LNCAP (cell line): Measurements from ENCODE around the gene NHLRC4.
A peak's percentile ranks its signal among the peaks of the same experiment; 100 is the strongest.

ENCODE experiments used
- CTCF ChIP-seq: fragments of 450-650 bp; IDR thresholded peaks from 2 replicates; pipeline ENCODE4 v1.5.1; 2017; ENCODE audit warnings: mild to moderate bottlenecking

Gene NHLRC4

DNA sequence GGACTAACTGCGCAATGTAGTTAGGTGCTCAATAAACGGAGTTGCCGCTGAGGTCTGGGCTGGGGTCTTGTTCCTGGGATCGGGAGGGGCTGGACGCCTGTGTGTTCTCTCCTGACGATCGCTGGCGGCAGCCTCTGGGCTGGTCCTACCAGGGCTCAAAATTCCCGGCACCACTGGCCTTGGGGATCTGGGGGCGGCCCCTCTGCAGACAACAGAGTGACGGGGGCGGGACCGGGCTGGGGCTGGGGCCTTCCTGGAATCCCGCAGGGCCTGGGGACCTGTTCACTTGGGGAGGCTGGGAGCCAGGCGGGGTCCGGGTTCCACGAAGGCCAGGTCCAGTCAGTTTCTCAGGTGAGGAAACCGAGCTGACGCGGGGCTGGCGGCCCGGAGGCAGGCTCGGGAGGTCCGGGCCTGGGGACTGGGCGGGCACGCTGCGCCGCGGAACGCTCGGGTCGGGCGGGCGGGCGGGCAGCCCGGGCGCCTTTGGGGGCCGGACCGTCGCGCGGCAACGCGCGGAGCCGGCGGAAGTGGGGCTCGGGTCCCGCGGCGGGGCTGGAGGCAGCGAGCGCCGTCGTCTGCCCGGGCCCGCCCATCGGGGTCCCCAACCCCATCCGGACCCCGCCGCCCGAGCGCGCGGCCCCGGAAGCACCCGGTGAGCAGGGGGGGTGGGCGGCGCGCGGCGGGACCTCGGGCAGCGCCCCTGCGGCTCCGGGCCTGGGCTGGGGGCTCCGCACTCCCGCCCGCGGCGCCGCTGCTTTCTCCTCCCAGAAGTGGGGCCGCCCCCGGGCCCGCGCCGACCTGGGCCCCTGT lies 2.8 kb downstream of the NHLRC4 start, which contains the start of gene PIGQ:
Gene PIGQ (plus strand): TSS at position 524 of the 810 bp plus-strand sequence. CDS start 4,107 bp downstream, outside the sequence.
- TF ChIP-seq CTCF: no peak

DNA sequence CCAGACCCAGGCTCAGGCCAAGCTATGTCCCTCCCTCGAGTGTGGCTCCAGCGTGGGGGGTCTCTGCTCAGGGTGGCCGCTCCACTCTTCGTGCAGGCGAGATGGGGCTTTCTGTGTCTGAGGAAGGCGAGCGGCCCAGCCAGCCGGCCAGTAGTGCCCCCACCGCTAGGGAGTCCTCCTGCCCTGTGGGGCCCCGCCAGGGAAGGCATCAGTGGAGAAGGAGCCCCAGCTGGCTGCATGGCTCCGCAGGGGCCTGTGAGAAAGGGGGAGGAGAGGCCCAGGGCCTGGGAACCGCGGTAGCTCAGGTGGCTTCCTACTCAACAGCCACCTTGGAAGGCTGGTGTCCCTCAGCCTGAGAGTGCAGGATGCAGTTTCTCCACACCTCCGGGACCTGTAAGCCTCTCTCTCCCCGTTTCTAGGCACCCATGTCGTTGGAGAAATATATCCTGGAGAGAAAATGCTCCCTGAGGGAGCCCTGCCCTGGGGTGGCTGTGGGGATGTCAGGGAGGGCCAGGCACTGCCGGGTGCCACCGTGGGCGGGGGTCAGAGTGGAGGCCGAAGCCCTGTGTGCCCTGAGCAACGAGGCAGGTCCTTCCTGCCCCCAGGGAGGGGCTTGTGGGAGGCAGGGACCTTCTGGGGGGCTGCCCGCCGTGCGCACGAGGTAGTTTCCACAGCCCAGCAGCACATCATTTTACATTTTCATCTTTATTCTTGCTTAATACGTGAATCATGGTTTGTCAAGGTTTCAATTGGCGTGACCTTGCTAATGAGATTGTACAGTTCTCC lies 6.3 kb downstream of the NHLRC4 start:
- TF ChIP-seq CTCF: no peak

- no peak for TF ChIP-seq CTCF
These were observed 7.4 kb downstream of the NHLRC4 start for GRCh38 chr16:574021-574760.

GRCh38 chr16:575354-576196 lies 8.8 kb downstream of the NHLRC4 start:
- TF ChIP-seq CTCF: no peak

- no peak for TF ChIP-seq CTCF
These were observed 9.5 kb downstream of the NHLRC4 start for GRCh38 chr16:576197-576822.

DNA sequence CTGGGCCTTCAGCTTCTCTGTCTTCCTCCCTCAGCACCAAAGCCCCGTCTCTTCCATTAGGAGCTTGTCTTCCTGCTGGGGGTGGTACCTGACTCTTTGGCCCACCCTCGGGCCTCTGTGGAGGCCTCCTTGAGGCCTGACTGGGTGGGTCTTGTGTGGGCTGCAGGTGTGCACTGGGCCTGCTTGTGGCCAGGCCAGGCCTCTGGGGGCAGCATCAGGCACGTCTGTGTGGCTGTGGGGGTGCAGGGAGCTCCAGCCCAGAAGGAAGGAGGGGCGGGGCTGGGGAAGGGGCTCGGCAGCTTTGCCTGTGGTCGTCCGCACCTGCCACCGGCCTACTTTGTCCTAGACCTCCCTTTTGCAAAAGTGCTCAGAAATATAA lies 10.0 kb downstream of the NHLRC4 start:
- TF ChIP-seq CTCF: 0 out of 2 replicates have a peak, but pooled peaks have one; percentile 8
